ENCODE data around the gene PGRMC2. TPM values are rescaled to one million over a fixed set of nuclear protein-coding genes. Genes with fewer than 3 reads are reported as not detected.
"Not testable (repeated sequence)": the region's sequence is repeated elsewhere in the genome, so short reads cannot be mapped to it uniquely, and the experiment has no call there.

PGRMC2 gene
- total RNA-seq, 1 donor from 2014 or later, result 28.2 TPM

DNA sequence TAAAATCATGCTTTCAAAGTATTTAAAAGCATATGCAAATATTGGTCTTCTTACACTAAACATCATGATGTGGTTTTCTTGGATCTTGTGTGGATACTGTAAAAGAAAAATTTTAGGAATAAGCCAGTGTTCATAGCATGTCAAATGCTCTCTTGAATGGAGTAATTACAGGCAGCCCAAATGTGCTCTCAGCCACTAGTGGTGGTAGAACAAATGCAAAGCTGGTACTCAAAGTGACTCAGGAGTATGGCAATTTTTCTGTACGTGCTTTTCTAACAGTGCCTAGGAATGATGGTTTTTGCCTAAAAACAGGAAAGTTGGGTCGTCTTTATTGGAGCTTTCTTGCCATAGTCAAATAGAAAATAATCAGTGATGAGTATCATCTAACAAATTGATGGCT is 19.9 kb downstream of the PGRMC2 start:
- no peak for DNase-seq
- no peaks in the 10 kb centered on the region for H3K4me1 Mint-ChIP-seq (ENCODE audit: low read depth, unreplicated experiment)
- no peak overlapping the region for H3K27ac Mint-ChIP-seq (ENCODE audit: unreplicated experiment)
- peaks cover 2% of the 10 kb centered on the region for H3K27me3 Mint-ChIP-seq (ENCODE audit: unreplicated experiment)
- H3K9me3 Mint-ChIP-seq (ENCODE audit: unreplicated experiment), result peaks cover 6% of the 10 kb centered on the region
- no peak overlapping the region for H3K4me3 Mint-ChIP-seq (ENCODE audit: unreplicated experiment)
- H3K36me3 Mint-ChIP-seq (ENCODE audit: unreplicated experiment), result peaks cover 20% of the 10 kb centered on the region
- TF ChIP-seq CTCF (IDR thresholded peaks at IDR 0.05; ENCODE audit: partially characterized antibody, unreplicated experiment), result no peak

DNA sequence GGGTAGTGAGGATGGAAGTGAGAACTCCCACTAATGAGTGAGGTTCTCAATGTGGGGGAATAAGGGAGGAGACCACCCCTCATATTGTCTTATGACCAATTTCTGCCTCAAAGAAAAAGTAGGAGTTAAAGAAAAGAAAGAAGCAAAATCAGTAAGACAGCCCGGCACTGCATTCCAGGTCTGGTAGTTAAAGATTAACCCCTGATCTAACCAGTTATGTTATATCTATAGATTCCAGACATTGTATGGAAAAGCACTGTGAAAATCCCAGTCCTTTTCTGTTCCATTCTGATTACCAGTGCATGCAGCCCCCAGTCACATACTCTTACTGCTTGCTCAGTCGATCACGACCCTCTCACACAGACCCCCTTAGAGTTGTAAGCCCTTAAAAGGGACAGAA is 20.4 kb downstream of the PGRMC2 start:
- H3K36me3 Mint-ChIP-seq (ENCODE audit: unreplicated experiment), result peaks cover 20% of the 10 kb centered on the region
- not testable (repeated sequence) for H3K9me3 Mint-ChIP-seq (ENCODE audit: unreplicated experiment); H3K27ac Mint-ChIP-seq (ENCODE audit: unreplicated experiment); H3K4me1 Mint-ChIP-seq (ENCODE audit: low read depth, unreplicated experiment); H3K4me3 Mint-ChIP-seq (ENCODE audit: unreplicated experiment); H3K27me3 Mint-ChIP-seq (ENCODE audit: unreplicated experiment); DNase-seq

DNA sequence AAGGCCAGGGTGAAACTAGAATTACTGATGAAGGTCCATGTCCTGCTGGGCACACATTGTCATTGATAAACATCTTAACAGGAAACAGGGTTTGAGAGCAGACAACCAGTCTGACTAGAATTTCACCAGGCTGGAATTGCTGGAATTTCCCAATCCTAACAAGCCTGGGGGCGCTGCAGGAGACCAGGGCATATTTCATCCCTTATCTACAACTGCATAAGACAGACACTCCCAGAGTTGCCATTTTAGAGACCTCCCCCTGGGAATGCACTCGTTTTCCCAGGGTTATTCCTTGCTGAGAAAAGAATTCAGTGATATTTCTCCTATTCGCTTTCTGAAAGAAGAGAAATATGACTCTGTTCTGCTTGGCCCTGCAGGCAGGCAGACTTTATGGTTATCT is 22.1 kb downstream of the PGRMC2 start:
- H3K4me1 Mint-ChIP-seq (ENCODE audit: low read depth, unreplicated experiment); H3K27me3 Mint-ChIP-seq (ENCODE audit: unreplicated experiment); H3K4me3 Mint-ChIP-seq (ENCODE audit: unreplicated experiment); H3K27ac Mint-ChIP-seq (ENCODE audit: unreplicated experiment); DNase-seq; H3K9me3 Mint-ChIP-seq (ENCODE audit: unreplicated experiment): not testable (repeated sequence)
- peaks cover 25% of the 10 kb centered on the region for H3K36me3 Mint-ChIP-seq (ENCODE audit: unreplicated experiment)

DNA sequence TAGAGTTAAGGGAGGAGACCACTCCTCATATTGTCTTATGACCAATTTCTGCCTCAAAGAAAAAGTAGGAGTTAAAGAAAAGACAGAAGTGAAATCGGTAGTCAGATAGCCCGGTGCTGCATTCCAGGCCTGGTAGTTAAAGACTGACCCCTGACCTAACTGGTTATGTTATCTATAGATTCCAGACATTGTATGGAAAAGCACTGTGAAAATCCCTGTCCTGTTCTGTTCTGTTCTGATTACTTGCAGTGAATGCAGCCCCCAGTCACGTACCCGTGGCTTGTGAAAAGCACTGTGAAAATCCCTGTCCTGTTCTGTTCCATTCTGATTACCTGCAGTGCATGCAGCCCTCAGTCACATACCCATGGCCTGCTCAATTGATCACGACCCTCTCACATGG is 27.7 kb downstream of the PGRMC2 start:
- not testable (repeated sequence) for H3K27ac Mint-ChIP-seq (ENCODE audit: unreplicated experiment); DNase-seq; H3K4me1 Mint-ChIP-seq (ENCODE audit: low read depth, unreplicated experiment); H3K27me3 Mint-ChIP-seq (ENCODE audit: unreplicated experiment); H3K9me3 Mint-ChIP-seq (ENCODE audit: unreplicated experiment); H3K4me3 Mint-ChIP-seq (ENCODE audit: unreplicated experiment)
- peaks cover 14% of the 10 kb centered on the region for H3K36me3 Mint-ChIP-seq (ENCODE audit: unreplicated experiment)

- not testable (repeated sequence) for H3K4me1 Mint-ChIP-seq (ENCODE audit: low read depth, unreplicated experiment); H3K36me3 Mint-ChIP-seq (ENCODE audit: unreplicated experiment); DNase-seq; H3K27me3 Mint-ChIP-seq (ENCODE audit: unreplicated experiment); H3K4me3 Mint-ChIP-seq (ENCODE audit: unreplicated experiment); H3K27ac Mint-ChIP-seq (ENCODE audit: unreplicated experiment); H3K9me3 Mint-ChIP-seq (ENCODE audit: unreplicated experiment)
Measured at GRCh38 chr4:128258166-128258565, 29.4 kb downstream of the PGRMC2 start.

DNA sequence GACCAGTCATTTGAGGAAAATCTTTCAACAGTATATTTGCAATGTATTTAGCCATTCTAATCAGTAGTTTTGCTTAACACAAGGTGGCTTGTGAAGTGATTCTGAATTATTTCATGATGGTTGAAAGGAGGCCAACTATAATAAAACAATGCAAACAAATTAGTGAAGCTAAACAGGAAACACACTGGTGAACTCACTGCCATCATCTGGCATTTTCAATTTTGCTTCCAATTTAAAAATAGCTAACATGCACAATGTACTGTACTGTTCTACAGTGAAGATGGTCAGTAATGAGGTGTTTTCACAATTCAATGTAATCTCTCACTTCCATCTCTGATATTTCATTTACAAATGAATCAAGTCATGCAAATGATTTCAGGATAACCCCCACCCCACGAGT is 31.1 kb downstream of the PGRMC2 start:
- no peak for DNase-seq
- H3K4me1 Mint-ChIP-seq (ENCODE audit: low read depth, unreplicated experiment), result no peaks in the 10 kb centered on the region
- H3K4me3 Mint-ChIP-seq (ENCODE audit: unreplicated experiment), result no peak overlapping the region
- peaks cover 1% of the 10 kb centered on the region for H3K27me3 Mint-ChIP-seq (ENCODE audit: unreplicated experiment)
- H3K27ac Mint-ChIP-seq (ENCODE audit: unreplicated experiment), result no peak overlapping the region
- TF ChIP-seq CTCF (IDR thresholded peaks at IDR 0.05; ENCODE audit: partially characterized antibody, unreplicated experiment), result no peak
- H3K9me3 Mint-ChIP-seq (ENCODE audit: unreplicated experiment), result peaks cover 2% of the 10 kb centered on the region
- H3K36me3 Mint-ChIP-seq (ENCODE audit: unreplicated experiment), result peaks cover 5% of the 10 kb centered on the region

DNA sequence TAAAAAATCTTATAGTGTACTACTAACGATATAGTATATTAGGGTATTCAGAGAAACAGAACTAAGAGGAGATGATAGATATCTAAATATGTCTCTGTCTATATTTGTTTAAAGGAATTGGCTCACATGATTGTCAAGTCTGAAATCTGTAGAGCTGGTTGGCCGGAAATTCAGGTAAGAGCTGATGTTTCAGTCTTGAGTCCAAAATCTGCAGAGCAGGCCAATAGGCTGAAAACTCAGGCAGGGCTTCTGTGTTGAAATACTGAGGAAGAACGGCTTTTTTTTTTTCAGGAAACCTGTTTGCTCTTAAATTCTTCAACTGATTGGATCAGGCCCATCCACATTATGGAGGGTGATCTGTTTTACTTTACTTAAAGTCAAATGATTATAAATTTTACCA is 31.7 kb downstream of the PGRMC2 start:
- no peaks in the 10 kb centered on the region for H3K4me1 Mint-ChIP-seq (ENCODE audit: low read depth, unreplicated experiment)
- no peak for TF ChIP-seq CTCF (IDR thresholded peaks at IDR 0.05; ENCODE audit: partially characterized antibody, unreplicated experiment)
- peaks cover 1% of the 10 kb centered on the region for H3K27me3 Mint-ChIP-seq (ENCODE audit: unreplicated experiment)
- peaks cover 3% of the 10 kb centered on the region for H3K9me3 Mint-ChIP-seq (ENCODE audit: unreplicated experiment)
- no peak for DNase-seq
- peaks cover 4% of the 10 kb centered on the region for H3K36me3 Mint-ChIP-seq (ENCODE audit: unreplicated experiment)
- no peak overlapping the region for H3K27ac Mint-ChIP-seq (ENCODE audit: unreplicated experiment)
- no peak overlapping the region for H3K4me3 Mint-ChIP-seq (ENCODE audit: unreplicated experiment)
